ENCODE data around the gene BAD. TPM values are rescaled to one million over a fixed set of nuclear protein-coding genes. Genes with fewer than 3 reads are reported as not detected.
A peak's percentile ranks its signal among the peaks of the same experiment; 100 is the strongest.
"Not testable (repeated sequence)": the region's sequence is repeated elsewhere in the genome, so short reads cannot be mapped to it uniquely, and the experiment has no call there.

The BAD gene
- total RNA-seq, result 66.7 and 93.4 TPM in 2 replicates

GRCh38 chr11:64284048-64284961 is at the start of gene BAD:
Gene BAD, minus strand, starts transcription at chr11:64284665. Its CDS starts 297 bp downstream, at chr11:64284368.
- DNase-seq (ENCODE audit: low read depth), result peak; percentile 74

GRCh38 chr11:64333556-64333955 is 49.1 kb upstream of the BAD start:
- DNase-seq (ENCODE audit: low read depth), result no peak

- DNase-seq (ENCODE audit: low read depth), result peak; percentile 91
Measured at GRCh38 chr11:64331569-64332371, 47.3 kb upstream of the BAD start.

- DNase-seq (ENCODE audit: low read depth), result no peak
Measured at GRCh38 chr11:64330888-64331287, 46.4 kb upstream of the BAD start.

GRCh38 chr11:64327993-64328392 is 43.5 kb upstream of the BAD start:
- DNase-seq (ENCODE audit: low read depth), result no peak

DNA sequence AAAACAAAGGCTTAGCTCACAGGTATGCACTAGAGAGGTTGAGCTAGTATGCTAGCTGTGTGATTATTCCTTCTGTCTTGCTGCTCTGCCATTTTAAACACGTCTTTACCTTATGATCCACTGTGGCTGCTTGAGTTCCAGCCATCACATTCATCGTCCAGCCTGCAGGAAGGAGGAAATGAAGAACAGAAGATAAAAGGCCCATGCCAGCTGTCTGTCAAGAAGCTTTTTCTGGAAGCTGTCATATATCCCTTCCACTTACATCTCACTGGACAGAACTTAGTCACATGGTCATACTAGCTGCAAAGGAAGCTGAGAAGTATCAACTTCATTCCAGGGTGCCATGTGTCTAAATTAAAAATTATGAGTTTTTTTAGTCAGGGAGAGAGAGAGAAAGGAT is 42.9 kb upstream of the BAD start:
- no peak for DNase-seq (ENCODE audit: low read depth)

- no peak for DNase-seq (ENCODE audit: low read depth)
Measured at GRCh38 chr11:64324692-64325469, 40.4 kb upstream of the BAD start.

DNA sequence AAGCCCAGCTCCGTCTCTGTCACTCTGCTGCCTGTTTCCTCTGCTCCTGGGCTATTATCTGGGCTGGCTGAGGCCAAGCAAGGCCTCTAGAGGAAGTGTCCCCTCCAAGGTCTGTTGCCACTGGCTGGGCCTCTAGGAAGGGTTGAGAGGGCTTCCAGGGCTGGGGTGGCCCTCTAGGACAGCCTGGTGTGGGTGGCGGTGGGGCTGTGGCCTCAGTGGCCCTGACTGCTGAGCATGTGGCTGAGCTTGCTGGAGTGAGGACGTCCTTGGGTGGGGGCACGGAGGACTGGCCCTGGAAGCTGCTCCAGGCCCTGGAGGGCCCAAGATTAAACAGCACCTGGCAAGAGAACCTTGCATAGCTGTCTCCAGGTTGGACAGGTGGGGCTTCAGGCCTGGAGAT is 39.5 kb upstream of the BAD start:
- not testable (repeated sequence) for DNase-seq (ENCODE audit: low read depth)

- no peak for DNase-seq (ENCODE audit: low read depth)
Measured at GRCh38 chr11:64323373-64323772, 38.9 kb upstream of the BAD start.

GRCh38 chr11:64322925-64323260 is 38.4 kb upstream of the BAD start:
- DNase-seq (ENCODE audit: low read depth), result no peak

- DNase-seq (ENCODE audit: low read depth), result peak; percentile 30
Measured at GRCh38 chr11:64321533-64321932, 37.1 kb upstream of the BAD start.

DNA sequence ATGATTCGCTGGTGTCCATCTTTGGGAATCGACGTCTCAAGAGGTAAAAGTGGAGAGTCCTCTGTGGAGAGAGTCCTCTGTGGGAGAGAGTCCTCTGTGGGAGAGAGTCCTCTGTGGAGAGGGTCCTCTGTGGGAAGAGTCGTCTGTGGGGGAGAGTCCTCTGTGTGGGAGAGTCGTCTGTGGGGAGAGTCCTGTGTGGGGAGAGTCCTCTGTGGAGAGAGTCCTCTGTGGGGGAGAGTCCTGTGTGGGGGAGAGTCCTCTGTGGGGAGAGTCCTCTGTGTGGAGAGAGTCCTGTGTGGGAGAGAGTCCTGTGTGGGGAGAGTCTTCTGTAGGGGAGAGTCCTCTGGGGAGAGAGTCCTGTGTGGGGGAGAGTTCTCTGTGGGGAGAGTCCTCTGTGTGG is 36.6 kb upstream of the BAD start:
- no peak for DNase-seq (ENCODE audit: low read depth)

GRCh38 chr11:64320556-64320955 is 36.1 kb upstream of the BAD start:
- no peak for DNase-seq (ENCODE audit: low read depth)

- no peak for DNase-seq (ENCODE audit: low read depth)
Measured at GRCh38 chr11:64318766-64319761, 34.6 kb upstream of the BAD start.

GRCh38 chr11:64317961-64318765 is 33.7 kb upstream of the BAD start, which contains the start of gene PRDX5:
Gene PRDX5, plus strand, starts transcription at chr11:64318121. Its CDS starts 95 bp downstream, at chr11:64318216.
- peak; percentile 91 for DNase-seq (ENCODE audit: low read depth)

DNA sequence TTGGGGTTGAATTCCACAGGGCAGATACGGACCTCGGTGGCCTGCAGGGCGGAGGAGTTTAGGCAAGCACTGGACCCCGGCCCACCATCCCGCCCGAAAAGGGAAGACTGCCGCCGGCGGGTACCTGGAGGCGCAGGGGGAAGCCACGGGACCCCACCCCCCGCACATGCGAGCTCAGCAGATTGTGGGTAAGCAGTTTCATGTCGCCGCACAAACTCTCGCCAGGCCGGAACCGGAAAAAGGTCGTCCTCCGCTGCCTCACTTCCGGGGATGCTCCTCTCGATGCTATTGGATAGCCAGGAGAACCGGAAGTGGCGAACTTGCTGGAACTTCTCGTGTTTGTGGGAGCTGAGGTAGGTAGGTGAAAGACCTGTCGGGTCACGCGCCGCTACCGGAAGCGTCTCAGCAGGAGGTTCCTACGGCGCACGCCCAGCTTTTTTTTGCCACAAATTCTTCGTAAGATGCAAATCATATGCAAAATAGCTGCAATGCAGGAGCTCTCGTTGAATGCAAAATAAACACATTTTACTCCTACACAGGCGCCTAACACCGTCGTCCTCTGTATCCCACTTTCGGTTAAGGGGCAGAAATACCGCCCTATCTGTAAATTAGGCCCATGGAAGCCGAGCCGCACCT is 33.0 kb upstream of the BAD start, which contains the start of gene TRMT112:
Gene TRMT112 (minus strand): TSS at position 235 of the 636 bp plus-strand sequence. CDS start 33 bp downstream, at position 202.
- DNase-seq (ENCODE audit: low read depth), result peak; percentile 99

GRCh38 chr11:64316672-64317324 is 32.3 kb upstream of the BAD start:
- no peak for DNase-seq (ENCODE audit: low read depth)

- DNase-seq (ENCODE audit: low read depth), result not testable (repeated sequence)
Measured at GRCh38 chr11:64315667-64316526, 31.4 kb upstream of the BAD start.

All from renal cortical epithelial cell (primary cell).